ENCODE data around the gene MAP2.

- TF ChIP-seq CTCF (IDR thresholded peaks at IDR 0.05) = no peak
- TF ChIP-seq POLR2A (IDR thresholded peaks at IDR 0.05) = no peak
These were observed 17.7 kb downstream of the MAP2 start for GRCh38 chr2:209441541-209441940.
